ENCODE data around the gene DGLUCY.

The DGLUCY gene

GRCh38 chr14:91215381-91215780 lies 101.5 kb downstream of the DGLUCY start:
- DNase-seq = no peak

DNA sequence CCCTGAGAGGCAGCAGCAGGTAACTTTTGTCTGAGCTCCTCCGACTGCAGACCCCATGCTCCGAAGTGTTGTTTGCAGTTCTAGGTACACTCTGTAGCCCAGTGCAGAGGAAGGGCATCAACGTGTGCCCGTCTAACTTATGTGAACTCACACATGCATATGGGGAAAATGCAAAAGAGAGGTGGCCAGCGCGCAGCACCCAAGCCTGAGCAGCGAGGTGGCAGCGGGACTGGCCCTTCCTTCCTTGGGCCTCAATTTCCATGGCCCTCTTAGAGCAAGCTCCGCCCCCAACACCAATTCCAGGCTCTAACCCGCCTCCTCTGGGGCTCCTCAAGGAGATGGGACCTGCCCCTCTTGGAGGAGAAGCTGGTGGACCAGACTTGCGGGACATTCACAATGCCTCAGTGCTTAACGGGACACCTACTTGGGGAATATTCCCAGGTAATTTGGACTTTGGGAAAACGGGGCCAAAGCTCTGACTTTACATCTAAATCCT lies 102.9 kb downstream of the DGLUCY start:
- DNase-seq = no peak

- no peak for DNase-seq
These were observed 104.1 kb downstream of the DGLUCY start for GRCh38 chr14:91218014-91218413.

- DNase-seq = no peak
These were observed 105.9 kb downstream of the DGLUCY start for GRCh38 chr14:91219517-91220389.

- DNase-seq = no peak
These were observed 106.7 kb downstream of the DGLUCY start for GRCh38 chr14:91220581-91221000.

GRCh38 chr14:91221270-91221669 lies 107.4 kb downstream of the DGLUCY start:
- DNase-seq = no peak

DNA sequence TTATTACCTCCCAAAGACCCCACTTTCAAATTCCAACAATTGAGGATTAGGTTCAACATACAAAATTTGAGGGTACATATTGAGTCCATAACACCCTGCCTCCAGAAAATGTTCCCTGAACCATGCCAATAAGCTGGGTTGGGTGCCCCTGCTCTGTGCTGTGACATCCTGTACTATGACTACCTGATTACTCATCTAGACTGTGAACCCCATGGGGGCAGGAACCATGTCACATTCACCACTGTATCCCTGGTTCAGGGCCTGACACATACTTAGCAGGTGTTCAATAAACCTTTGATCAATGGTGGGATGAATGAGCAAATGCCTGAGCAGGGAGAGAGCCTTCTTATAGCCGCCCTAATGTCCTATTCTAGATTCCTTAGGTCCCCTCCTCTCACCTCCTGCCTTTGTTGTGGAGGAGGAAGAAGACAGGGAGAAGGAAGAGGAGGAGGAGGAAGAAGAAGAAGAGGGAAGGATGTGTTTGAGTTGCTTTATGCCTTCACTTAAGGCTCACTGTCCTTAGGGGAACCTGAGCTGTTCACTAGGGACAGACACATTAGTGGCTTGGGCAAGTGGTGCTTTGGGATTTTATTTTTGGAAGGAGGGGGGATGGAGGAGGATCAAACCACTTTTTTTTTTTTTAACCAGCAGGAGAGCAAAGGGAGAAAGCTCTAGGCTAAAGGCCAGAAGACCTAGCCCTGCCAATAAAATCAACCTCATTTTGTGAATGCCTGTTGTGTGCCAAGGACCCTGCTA lies 109.3 kb downstream of the DGLUCY start:
- peak in 1 of 2 donors; percentile 14 for DNase-seq

DNA sequence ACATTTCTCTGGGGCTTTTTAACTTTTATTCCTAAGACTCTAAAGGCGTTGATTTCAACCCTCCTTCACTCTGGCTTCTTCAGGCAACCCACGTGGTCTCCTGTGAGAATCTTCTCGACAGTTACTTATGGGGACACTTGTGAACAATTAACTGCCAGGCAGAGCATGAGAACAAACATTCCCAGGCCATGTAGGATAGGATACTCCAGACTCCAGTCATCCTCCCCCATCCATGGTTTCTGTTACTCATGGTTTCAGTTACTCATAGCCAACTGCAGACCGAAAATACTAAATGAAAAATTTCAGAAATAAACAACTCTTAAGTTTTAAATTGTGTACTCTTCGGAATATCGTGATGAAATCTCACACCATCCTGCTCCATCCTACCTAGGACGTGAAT lies 111.2 kb downstream of the DGLUCY start:
- DNase-seq = no peak

- DNase-seq = peak in 1 of 2 donors; percentile 44
These were observed 112.5 kb downstream of the DGLUCY start for GRCh38 chr14:91226360-91226759.

DNA sequence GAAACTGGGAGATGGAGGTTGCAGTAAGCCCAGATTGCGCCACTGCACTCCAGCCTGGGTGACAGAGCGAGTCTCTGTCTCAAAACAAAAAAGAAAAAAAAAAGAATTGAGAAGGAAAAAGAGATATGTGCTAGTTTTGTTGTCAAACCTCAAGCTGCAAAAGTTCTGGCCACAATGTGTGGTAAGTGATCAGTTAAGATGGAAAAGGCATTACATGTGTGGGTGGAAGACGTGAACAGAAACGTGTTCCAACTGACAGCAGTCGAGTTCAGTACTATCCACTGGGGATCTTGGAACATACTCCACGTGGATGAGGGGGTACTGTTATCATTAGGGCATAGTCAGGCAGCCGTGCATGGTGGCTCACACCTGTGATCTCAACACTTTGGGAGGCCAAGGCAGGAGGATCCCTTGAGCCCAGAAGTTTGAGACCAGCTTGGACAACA lies 113.3 kb downstream of the DGLUCY start:
- DNase-seq = peak in 1 of 2 donors; percentile 48

DNA sequence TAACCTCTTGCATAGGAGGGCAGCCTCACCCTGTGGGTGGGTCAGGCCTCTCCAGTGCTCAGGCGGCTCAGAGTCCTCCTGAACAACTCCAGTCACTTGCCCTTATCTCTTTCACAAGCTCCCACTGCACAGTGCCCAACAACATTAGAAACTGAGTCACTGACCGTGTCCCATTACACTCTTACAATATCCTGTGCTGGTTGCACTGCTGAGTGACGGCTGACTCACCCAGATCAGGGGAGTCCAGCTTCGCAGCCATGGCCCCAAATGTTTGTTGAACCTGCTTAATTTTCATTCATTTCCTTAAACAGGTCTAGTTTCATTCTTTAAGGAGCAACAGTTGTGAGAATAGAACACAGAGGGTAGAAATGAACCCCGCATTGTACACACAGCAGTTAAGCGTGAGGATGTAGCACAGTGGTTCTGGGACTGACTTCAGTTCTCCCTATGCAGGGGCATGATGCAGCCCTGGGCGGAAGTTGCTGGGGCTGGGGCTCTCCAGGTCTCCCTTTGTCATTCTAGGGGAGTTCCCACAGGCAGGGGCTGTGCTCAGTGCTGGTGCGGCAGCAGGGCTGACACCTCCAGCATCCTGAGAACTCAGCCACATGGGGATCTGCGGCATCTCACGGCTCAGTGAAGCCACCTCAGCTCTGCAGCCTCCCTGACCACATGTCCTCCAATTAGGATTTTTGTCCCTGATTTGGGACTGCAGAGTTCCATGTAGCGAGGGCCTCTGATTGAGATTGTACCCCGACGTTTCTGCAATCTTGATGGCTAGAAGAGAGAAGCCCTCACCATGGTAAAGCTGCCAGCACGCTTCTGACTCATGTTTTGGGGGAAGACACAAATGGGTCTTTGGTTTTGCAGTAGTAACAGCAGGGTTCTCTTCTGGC lies 114.5 kb downstream of the DGLUCY start:
- DNase-seq = peak; percentile 73 to 82

DNA sequence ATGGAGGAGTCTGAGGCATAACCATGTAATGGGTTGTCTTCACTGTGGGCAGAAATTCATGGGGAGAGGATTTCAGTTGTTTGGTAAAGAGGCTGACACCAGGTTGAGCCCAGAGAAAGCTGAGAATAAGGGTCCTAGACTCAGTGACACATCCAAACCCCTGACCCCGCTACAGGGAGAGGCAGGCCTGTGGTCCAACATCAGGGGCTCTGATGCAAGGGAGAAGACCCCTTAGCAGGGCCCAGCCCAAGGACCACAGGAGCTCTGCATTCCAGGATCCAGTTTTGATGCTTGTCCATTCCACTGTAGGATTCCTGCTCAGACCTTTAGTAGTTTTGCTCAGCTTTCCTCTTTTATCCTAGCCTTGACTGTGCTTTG lies 115.1 kb downstream of the DGLUCY start:
- DNase-seq = no peak

GRCh38 chr14:91229743-91230200 lies 115.9 kb downstream of the DGLUCY start:
- peak; percentile 69 to 83 for DNase-seq

DNA sequence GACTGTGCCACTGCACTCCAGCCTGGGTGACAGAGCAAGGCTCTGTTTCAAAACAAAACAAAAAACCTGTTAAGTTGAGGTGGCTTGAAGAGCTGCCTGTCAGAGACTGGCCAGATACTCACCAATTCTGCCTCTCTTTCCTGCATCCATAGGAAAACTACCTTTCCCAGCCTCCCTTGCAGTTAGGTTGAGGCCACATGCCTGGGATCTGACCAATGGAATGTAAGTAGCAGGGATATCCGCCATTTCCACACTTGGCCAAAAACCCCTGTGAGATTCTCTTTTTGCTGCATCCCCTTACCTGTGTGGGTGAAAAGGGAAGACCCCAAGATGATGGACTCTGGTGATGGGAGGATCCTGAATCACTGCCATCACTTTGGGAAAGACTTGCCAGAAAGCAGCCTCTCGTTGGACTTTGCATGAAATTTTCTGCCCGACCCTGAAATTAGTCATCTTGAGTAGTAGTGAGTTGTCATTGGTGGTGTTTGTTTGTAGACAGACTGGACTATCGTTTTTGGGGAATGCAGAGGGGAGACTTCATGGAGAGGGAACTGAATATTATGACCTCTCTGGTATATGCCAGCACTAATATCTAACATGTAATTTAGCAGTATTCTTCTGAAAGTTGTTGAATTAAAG lies 116.6 kb downstream of the DGLUCY start:
- DNase-seq = no peak

DNA sequence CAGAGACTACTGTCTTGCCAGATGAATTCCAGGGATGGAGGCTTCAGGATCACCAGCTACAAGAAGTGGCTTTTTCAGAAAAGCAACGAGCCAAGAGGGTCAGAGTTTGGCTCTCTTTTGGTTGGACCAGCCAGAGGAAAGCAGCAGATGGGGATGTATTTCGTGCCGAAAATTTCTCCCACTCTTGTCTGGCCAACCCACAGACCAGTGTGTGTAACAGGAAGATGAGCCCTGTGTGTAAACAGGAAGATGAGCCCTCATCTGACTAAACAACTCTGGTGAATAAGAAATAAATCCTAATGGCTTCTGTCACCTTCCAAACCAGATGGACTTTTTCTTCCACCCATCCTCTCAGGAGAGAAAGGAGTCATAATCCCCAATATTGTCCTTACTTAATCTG lies 117.6 kb downstream of the DGLUCY start:
- DNase-seq = no peak

GRCh38 chr14:91232052-91232451 lies 118.2 kb downstream of the DGLUCY start:
- DNase-seq = no peak

GRCh38 chr14:91232603-91233002 lies 118.7 kb downstream of the DGLUCY start:
- DNase-seq = no peak

- DNase-seq = no peak
These were observed 120.3 kb downstream of the DGLUCY start for GRCh38 chr14:91233936-91234790.

DNA sequence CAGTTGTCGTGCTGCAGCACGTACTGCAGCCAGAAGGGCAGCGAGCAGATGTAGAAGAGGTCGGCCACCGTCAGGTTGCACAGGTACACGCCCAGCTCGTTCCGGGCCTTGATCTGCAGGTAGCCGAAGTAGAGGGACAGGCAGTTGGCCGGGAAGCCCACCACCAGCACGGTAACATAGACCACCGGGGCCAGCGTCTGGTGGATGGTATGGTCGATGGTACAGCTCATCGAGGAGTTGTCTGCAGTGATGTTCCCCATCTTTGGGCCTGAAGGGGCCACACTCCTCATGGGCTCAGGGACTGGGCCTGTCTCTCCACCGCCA lies 120.9 kb downstream of the DGLUCY start:
- no peak for DNase-seq

DNA sequence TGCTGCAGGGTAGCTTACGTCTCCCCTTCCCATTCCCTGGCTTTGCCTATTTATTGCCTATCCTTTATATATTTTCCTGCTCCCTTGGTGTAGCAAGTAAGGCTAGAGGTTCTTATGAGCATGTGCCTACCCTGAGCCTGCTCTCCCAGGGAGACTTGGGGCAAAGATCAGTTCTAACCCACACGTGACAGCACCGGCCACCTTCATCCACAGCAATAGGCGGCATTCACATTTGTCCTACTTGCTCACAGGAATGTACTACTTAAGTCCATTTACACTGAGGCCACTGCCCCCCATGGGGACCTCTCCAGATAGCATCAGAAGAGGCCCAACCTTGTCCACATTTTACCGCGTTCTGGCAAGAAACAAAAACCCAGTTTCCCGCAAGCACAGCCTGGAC lies 122.0 kb downstream of the DGLUCY start:
- no peak for DNase-seq

DNA sequence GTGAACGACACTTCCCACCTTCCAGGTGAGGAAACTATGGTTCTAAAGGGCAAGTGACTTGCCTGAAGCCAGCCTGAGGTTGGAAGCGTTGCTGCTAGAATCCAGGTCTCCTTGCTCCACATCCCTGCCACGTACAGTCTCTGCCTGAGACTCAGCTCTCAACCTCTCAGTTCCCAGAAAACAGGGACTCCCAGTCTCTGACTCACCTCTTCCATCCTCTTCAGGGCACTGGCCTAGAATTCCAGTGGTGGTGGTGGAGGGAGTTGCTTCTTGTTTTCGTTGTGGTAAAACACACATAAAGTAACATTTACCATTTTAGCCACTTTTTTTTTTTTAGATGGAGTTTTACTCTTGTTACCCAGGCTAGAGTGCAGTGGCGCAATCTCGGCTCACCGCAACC lies 123.3 kb downstream of the DGLUCY start:
- DNase-seq = no peak

All from CD4-positive, alpha-beta T cell treated with Interleukin-4 for 1 hour (primary cell).